ENCODE results near the gene FAM151A. TPM values are rescaled to one million over a fixed set of nuclear protein-coding genes. Genes with fewer than 3 reads are reported as not detected.

Gene FAM151A
- total and polyA plus RNA-seq, 3 donors from 2014 or later, result 0.56 to 2.2 (median 0.94) TPM

DNA sequence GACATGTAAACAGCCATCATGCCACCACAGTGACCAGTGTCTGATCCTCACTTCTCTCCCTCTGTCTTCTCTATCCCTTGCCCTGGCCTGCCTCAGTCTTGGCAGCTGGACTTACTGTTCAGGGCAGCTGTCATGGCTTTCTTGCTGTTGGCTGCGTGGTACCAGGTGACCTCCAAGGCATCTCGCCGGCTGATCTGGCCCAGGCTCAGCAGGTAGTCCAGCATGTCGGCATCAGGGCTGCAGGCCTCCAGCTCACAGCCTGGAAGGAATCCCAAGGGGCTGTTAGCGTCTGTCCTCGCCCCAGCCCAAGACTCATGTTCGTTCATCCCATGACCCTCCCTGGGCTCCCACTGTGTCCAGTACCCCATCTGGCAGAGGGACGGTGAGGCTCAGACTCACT lies 3.6 kb downstream of the FAM151A start:
- WGBS, 2 donors, result 87 to 92% methylated on average over 4 to 8 of the region's 8 CpGs
- intact Hi-C loops (cut with DNase I; ENCODE audit: low total_unique reads), result no loop called here
- no peaks in the 10 kb centered on the region for H3K27me3 ChIP-seq
- no peaks in the 10 kb centered on the region for H3K36me3 ChIP-seq (ENCODE audit: low read depth, missing control alignments)
- no peak for DNase-seq
- no peak overlapping the region for H3K27ac ChIP-seq
- H3K4me3 ChIP-seq, result no peak overlapping the region
- H3K4me1 ChIP-seq, result no peaks in the 10 kb centered on the region
- TF ChIP-seq, protein P1, sequence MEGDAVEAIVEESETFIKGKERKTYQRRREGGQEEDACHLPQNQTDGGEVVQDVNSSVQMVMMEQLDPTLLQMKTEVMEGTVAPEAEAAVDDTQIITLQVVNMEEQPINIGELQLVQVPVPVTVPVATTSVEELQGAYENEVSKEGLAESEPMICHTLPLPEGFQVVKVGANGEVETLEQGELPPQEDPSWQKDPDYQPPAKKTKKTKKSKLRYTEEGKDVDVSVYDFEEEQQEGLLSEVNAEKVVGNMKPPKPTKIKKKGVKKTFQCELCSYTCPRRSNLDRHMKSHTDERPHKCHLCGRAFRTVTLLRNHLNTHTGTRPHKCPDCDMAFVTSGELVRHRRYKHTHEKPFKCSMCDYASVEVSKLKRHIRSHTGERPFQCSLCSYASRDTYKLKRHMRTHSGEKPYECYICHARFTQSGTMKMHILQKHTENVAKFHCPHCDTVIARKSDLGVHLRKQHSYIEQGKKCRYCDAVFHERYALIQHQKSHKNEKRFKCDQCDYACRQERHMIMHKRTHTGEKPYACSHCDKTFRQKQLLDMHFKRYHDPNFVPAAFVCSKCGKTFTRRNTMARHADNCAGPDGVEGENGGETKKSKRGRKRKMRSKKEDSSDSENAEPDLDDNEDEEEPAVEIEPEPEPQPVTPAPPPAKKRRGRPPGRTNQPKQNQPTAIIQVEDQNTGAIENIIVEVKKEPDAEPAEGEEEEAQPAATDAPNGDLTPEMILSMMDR (IDR thresholded peaks at IDR 0.05), result no peak
- no peak for TF ChIP-seq POLR2A (IDR thresholded peaks at IDR 0.05)
- no peaks in the 10 kb centered on the region for H3K9me3 ChIP-seq

DNA sequence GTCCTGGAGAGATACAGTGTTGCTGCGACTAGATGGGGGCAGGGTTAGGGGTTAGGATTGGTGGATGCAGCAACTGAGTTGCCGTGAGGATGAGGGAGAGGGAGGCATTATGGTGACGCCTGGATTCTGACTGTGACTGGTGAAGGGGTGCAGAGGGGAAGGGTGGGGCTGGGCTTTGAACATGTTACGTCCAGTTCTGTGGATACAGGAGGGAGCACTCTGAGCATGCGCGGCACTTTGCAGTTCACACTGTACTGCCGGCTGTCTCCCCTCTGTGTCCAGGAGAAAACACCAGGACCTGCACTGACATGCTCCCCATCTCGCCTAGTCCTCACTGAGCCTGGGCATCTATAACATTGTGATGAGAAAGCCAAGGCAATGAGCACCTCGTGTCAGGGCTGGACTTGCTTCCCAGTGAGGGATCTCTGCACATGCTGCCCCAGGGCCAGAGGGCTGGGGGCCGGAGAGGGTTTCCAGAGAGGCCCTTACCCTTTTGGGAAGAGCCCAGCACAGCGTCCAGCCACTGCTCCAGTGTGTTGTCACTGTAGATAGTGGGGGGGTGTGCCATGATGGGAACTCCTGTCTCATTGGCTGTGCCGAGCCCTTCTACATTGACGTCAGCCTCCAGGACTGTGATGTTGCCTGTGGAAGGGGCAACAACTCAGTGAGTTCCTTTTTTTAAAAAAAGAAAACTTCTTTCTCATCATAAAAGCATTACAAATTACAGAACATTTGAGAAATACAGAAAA lies 7.6 kb downstream of the FAM151A start:
- Histone ChIP-seq H3K9me3 (no peaks in the 10 kb centered on the region), H3K4me3 (no peak overlapping the region), H3K27me3 (no peaks in the 10 kb centered on the region), H3K36me3 (ENCODE audit: low read depth, missing control alignments) (no peaks in the 10 kb centered on the region), H3K4me1 (no peaks in the 10 kb centered on the region), H3K27ac (no peak overlapping the region)
- no peak for DNase-seq
- WGBS, 2 donors, result 58 to 71% methylated on average over 13 of the region's 13 CpGs
- intact Hi-C loops (cut with DNase I; ENCODE audit: low total_unique reads), result no loop called here
- TF ChIP-seq, protein P1 (IDR thresholded peaks at IDR 0.05), result no peak

DNA sequence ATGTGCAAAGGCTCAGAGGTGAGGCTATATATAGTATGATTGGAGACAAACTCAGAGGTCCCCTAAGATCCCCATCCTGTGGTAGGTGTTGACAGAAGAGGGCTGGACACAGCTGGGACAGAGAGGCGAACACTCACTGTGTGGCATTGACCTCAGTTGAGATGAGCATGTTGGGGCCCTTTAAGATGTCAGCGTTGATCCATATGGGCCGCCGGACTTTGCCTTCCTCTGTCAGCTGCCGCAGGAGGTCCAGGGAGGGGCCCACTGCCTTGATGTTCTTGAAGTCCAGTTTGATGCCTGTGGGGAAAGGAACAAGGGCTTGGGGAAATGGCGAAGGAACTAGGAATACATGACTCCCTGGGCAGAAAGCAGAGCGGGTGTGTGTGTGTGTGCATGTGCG lies 8.8 kb downstream of the FAM151A start:
- no peaks in the 10 kb centered on the region for H3K27me3 ChIP-seq
- H3K27ac ChIP-seq, result no peak overlapping the region
- DNase-seq, result no peak
- H3K9me3 ChIP-seq, result no peaks in the 10 kb centered on the region
- H3K4me1 ChIP-seq, result no peaks in the 10 kb centered on the region
- 79 to 82% methylated on average over 8 of the region's 8 CpGs for WGBS, 2 donors
- H3K36me3 ChIP-seq (ENCODE audit: low read depth, missing control alignments), result no peaks in the 10 kb centered on the region
- no peak overlapping the region for H3K4me3 ChIP-seq
- TF ChIP-seq, protein P1 (IDR thresholded peaks at IDR 0.05), result no peak
- TF ChIP-seq POLR2A (IDR thresholded peaks at IDR 0.05), result no peak
- intact Hi-C loops (cut with DNase I; ENCODE audit: low total_unique reads), result no loop called here

DNA sequence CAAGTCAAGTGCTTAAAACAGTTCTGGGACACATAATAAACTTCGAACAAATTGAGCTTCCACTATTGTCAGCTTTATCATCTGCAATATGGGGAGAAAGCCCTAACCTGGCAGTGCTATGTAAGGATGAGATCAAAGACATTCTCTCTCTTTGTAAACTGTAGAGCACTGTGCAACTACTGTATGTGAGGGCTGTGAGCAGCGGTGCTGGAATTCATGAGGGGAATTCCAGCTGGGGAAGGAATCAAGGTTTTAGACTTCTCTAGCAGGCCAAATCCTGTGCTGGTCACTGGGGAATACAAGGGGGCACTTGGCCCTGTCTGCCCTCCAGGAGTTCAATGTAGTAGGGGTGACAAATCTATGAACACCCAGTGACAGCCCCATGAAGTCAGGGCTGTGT lies 9.3 kb downstream of the FAM151A start:
- WGBS, 2 donors, result 87 to 88% methylated on average over 2 of the region's 2 CpGs
- Histone ChIP-seq H3K27me3 (no peaks in the 10 kb centered on the region), H3K4me1 (no peaks in the 10 kb centered on the region), H3K36me3 (ENCODE audit: low read depth, missing control alignments) (no peaks in the 10 kb centered on the region), H3K27ac (no peak overlapping the region), H3K9me3 (no peaks in the 10 kb centered on the region), H3K4me3 (no peak overlapping the region)
- no peak for TF ChIP-seq POLR2A (IDR thresholded peaks at IDR 0.05)
- TF ChIP-seq, protein P1 (IDR thresholded peaks at IDR 0.05), result no peak
- intact Hi-C loops (cut with DNase I; ENCODE audit: low total_unique reads), result no loop called here
- DNase-seq, result no peak

DNA sequence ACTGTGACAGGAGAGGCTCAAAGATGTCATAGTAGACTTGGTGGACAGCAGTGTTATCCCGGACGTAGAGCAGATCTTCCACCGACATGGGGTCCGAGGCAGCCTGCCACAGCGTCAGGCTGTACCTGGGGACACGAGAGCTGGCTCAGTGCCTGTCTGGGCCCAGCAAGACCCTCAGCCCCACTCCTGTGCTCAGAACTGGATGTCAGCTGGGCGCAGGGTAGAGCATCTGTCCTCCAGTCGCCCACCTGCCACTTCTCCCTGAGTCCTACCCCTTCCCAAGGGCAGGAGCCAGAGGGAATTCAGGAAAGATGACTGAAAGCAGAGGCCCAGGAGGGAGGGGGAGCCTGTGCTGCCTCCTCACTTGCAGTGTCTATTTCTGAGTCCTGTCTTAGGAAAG lies 11.7 kb downstream of the FAM151A start:
- TF ChIP-seq, protein P1 (IDR thresholded peaks at IDR 0.05), result no peak
- TF ChIP-seq POLR2A (IDR thresholded peaks at IDR 0.05), result no peak
- WGBS, 2 donors, result 92 to 94% methylated on average over 6 to 8 of the region's 8 CpGs
- no peak for DNase-seq
- no peaks in the 10 kb centered on the region for H3K27me3 ChIP-seq
- H3K4me1 ChIP-seq, result no peaks in the 10 kb centered on the region
- no peaks in the 10 kb centered on the region for H3K9me3 ChIP-seq
- no peak overlapping the region for H3K27ac ChIP-seq
- intact Hi-C loops (cut with DNase I; ENCODE audit: low total_unique reads), result no loop called here
- H3K4me3 ChIP-seq, result no peak overlapping the region
- no peaks in the 10 kb centered on the region for H3K36me3 ChIP-seq (ENCODE audit: low read depth, missing control alignments)

Data from testis (tissue), 3 donors.